NCI-H510A treated with DMSO at 0.1 percent for 48 hours (cell line): ENCODE data around the gene XRN2.

ENCODE experiments used
- DNase-seq: peaks from one replicate; lab custom pipeline; 2025; lab: John Stamatoyannopoulos, UW

Gene XRN2

DNA sequence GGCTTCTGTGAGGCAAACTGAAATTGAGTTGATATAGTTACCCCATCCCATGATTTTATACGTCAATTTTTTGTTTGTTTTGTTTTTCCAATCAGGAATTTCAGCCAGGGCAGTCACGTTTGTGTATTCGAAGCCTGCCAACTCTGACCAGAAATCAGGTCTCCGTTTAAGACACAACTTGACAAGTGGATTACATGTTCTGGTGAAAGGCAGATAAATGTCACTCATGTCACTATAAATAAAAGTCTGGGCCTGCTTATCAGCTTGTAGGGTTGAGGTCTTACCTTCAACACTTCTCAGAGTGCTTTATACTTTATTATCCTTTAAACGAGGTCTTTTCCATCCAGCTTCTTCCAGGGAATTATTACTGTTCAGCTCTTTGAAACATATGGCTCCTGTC lies 8.4 kb upstream of the XRN2 start:
- no peak for DNase-seq

DNA sequence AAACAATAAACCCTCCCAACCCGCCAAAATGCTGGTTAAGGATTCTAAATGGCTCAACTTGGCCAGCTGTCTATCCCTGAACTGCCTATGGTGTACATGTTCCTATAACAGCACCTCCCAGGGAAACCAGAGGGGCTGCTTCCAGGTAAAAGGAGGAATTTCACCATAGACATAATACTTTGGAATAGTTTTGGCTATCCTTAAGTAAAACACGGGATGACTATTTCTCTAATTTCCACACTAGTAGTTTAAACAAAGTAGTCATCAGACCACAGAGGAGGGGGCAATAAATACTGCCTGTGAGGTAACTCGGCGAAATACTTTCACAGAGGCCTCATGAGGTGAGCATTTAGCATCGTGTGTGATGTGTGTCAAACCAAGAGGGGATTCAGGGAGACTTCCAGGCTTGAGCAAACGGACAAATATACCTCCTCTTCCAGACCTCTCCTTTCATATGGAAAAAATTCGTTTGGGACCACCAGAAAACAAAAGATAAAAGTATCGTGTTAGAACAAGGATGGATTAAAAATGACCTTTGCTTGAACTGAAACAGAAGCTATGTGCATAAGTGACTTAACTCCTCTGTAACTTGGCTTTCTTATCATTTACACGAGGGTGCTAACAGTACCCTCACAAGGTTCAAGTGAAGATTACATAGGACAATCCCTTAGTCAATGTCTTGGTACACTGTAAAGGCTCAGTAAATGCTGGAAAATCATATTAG lies 1.0 kb upstream of the XRN2 start:
- no peak for DNase-seq

DNA sequence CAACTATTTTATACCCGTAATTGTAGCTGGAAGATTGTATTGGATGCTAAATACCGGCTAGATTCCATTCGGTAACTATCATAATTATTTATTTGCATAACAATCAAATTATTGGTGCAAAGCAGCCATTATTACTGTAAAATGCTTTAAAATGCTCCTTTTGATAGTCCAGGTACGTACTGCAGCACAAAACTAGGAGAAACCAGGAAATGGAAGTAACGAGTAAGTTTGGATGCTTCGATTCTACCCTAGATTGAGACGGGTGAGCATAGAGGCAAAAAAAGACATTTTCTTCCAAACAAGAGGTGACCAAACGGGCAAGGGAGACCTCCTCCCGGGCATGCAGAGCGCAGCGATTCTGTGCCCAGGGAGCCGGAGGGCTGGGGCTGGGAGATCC lies 469 bp upstream of the XRN2 start:
- DNase-seq = peak; percentile 57

DNA sequence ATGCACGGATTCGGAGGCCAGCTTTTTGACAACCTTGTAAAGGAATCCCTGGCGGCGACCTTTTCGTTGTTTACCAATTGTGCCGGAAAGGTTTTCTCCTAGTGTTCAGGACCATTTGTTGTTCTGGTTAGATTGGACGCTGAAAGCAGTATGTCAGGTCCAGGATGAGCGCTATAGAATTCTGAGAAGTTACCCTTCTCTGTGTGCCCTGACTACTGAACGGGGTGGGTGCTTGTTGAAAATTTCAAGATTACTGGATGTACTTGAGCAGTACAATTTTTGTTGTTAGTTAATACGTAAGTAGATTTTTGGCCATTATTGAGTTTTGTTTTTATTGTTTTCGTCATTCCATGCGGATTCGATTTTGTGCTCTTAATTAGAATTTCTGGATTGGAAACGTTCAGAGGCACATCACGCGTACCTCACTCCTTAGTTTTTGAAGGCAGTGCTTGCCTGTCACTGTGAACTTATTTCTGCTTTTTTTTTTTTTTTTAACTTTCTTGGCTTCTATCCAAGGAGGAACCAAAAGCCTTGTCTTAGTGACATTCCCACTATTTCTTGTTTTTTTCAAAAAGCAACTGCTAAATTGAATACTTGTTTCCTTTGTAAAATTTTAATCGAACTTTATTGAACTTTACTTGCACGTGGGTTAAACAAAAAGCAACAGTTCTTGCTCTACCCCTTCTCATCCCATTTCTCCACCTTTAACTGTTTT lies 898 bp downstream of the XRN2 start:
- DNase-seq = no peak

DNA sequence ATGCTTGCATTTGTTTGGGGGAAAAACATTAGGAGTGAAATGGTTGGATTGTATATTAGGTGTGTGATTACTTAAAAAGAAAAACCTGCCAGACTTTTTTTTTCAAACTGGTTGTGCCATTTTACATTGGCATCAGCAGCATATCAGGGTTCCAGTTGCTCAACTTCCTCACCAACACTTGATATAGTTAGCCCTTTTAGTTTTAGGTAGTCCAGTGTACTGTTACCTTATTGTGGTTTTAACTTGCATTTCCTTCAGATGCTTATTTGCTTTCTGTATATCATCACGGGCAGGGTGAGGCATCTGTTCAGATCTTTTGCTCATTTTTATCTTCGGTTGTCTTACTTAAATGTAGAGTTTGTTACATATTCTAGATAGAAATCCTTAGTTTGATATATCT lies 5.2 kb downstream of the XRN2 start:
- DNase-seq = no peak

DNA sequence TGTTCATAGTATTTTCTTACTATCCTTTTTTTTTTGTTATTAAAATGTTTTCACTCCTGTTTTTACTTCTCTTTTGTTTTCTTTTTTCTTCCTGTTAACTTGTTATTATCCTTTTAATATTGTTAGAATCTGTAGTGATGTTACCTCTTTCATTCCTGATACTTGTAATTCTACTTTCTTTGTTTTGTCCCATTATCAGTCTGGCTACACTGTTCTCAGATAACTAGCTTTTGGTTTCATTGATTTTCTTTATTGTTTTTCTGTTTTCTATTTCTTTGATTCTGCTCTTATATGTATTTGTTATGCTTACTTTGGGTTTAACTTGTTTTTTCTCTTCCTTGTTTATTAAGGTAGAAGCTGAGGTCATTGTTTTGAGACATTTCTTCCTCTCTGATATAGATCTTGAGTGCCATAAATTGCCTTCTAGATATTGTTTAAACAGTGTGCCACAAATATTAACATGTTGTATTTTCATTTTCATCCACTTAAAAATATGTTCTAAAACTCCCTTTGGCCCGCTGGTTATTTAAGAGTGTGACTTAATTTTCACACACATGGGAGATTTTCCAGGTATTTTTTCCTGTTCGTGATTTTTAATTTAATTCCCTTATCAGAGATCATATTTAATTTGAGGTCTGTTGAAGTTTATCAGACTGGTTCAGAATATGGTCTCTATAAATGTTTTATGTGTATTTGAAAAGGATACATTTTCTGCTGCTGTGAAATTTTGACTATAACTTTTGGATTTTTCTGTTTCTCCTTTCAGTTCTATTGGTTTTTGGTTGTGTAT lies 6.7 kb downstream of the XRN2 start:
- no peak for DNase-seq

DNA sequence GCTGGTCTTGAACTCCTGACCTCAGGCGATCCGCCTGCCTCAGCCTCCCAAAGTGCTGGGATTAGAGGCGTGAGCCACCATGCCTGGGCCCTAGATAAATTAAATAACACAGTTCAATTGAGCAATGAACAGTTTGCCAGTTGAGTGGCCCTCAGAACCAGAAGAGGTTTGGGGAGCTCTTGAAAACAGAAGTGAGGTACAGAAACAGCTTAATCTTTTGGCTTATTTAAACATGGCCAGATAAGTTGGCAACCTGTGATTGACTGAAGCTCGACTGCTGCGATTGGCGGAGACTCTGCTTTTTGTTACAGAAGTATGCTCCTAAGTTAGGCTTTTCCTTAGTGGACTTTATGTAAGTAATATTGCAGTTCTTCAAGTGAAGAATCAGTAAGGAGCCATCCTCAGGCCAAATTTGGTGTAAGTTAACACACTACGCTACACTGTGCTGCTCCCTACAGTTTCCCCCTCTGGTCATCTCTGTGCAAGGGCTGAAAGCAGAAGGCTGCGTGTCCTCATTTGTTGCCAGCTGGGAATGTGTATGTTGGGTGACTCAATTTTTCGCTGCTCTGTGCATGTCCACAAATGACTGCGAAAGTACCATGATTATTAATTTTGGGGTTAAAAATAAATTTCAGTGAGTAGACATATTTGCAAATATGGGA lies 9.8 kb downstream of the XRN2 start:
- no peak for DNase-seq

DNA sequence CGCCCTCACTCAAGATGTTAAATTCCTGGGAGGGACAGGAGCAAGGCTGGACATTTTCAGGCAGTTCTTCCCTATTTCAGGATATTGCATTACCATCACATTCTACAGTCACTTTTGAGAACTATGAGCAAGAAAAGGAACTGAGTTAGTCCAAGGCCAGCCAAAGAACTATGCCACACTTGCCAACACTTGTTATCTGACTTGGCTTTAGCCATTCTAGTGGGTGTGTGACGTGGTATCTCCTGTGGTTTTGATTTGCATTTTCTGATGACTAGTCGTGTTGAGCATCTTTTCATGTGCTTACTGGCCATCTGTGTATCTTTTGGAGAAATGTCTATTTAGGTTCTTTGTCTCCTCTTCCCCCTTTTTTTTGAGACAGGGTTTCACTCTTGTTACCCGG lies 12.0 kb downstream of the XRN2 start:
- DNase-seq = no peak

DNA sequence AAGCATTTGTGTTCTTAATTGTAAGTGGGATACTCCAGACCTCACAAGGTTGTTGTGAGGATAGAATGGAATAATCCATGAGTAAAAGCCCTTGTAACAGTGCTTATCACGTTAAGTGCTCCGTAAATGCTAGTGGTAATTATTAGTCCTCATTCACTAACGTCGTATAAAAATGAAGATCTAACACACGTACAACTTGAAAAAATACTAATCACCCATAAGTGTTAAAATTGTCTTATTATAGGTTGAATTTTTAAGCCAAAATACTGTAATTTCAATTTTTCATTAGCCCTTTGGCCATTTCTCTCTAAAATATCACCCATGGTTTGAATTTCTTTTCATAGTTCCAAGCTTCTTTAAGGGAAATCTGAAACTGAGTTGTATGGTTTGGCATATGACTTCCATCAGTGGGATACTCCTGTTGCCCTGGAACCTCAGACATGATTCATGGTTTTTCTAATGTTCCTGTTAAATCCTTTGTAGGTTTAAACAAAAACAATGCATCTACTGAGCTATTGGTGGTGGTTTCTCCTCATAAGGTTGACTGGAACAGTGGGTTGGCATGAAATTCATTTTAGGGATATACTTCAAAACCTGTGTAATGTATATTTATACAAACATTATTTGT lies 19.1 kb downstream of the XRN2 start:
- DNase-seq = no peak

DNA sequence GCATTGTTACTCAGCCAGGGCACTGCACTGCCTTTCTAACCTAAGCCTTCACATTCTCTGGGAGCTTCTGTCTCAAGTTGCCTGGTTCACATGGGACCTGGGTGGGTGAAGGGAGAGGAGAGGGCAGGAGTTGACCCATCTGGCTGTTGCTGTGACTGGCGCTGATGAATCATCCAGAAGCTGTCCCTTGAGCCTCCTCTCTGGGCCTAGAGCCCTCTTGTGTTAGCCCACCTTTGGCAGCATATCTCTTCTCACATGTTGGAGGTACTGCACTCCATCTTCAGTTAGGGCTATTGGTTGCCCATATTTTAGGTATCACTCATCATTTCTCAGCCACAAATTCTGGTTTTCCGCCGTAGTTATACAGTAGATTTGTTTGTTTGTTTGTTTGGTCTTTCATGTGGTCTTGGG lies 19.8 kb downstream of the XRN2 start:
- no peak for DNase-seq

DNA sequence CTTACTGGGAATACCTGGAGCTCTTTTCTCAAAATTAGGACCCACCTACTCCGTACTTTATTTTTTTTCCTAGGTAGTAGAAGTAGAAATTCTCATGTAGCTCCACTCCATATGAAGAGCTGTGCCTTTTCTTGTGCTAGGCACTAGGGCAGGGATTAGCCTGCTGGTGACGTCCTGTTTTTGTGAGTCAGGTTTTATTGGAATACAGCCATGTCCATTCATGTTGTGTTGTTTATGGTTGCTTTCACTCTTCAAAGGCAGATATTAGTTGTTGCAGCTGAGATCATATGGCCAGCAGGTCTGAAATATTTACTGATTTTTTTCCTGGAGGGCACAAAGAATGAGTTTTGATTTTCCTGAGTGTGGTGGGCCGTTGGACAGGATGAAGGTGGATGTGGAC lies 20.5 kb downstream of the XRN2 start:
- no peak for DNase-seq

DNA sequence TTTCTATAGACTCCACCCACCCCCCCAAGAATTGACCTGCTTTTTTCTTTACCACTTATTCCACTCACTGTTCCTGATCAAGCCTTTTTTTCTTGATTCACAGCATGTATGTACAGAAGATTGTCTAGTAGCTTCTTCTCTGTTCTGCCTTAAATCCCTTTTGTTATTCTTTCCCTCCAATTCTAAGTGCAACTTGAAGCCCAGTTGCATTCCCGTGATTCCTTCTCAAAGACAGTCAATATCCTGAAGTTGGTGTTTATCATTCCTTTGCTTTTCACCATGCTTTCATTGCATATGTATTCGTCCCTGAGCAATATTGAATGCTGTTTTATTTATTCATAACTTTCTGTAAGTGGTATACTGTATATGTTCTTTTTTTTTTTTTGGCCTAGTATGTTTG lies 21.0 kb downstream of the XRN2 start:
- DNase-seq = no peak

DNA sequence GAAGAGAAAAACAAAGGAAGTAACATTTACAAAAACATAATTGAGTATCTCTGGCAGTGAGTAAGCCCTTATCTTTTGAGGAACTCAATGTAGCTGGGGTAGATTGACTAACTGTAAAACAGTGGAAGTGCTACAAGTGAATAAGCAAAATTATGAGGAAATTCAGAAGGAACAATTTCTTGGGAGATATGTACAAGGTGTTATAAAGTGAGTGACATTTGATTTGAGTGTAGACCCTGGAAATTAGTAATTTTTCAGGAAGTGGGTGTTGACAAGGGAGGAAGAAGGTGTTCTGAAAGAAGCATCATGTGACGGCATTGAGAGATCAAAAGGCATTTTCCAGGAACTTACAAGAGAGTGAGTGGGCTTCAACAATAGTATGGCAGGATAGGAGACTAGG lies 22.2 kb downstream of the XRN2 start:
- DNase-seq = no peak

DNA sequence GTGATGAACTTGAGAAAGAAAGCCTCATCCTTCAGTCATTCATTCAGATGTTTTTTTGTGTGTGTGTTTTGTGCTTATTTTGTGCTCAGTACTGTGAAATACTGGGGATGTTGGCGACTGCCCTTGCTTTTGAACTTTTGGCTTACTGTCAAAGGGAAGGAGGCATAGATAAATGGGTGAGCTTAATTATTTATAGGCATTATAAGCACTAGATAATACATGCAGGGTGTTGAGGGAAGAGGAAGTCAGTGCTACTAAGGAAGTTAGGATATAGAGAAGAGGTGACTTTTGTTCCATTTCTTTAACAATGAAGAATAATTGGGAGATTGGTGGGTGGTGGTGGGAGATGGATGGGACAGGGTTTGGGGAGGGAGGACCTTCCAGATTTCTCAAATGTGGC lies 23.6 kb downstream of the XRN2 start:
- no peak for DNase-seq

DNA sequence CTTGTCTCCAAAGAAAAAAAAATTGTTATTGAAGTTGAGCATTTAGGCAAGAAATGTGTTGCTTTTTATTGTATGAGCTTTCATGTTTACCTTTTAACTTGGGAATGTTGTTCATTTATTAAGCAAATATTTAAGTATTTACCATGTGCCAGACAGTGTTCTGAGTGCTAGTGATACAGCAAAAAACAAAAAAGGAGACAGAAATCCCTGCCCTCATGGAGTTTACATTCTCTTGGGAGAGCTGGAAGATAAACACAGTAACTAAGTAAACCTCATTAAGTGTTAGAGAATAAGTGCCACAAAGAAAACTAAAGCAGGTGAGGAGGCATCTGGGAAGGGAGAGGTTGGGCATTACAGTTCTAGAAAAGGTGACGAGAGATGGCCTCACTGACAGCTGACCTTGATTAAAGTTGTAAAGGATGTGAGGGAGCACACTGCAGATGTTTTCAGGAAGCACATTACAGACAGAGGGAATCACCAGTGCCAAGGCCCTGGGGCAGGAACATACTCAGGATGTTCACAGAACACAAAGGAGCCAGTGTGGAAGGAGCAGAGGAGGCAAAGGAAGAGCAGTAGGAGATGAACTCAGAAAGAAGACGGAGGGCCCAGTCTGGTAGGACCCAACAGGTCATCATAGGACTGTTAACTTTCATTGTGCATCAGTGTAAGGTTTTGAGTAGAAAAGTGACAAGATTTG lies 33.5 kb downstream of the XRN2 start:
- no peak for DNase-seq

DNA sequence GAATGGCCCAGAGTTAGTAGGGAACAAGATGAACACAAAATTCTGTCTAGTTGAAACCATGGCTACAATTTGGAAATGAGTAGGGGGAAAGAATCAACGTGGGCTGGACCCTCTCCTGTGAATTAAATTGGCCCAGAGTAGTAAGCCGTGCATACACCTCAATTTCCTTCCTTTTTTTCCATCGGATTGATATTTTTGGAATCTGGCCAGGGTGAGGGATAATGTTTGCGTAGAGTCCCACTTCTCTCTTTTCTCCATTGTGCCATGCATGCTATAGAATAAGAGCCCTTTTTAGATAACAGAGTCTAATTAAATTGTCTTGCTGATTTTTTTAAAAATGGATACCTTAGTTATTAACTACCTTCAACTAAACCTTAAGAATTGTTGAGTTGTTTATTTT lies 35.2 kb downstream of the XRN2 start:
- no peak for DNase-seq

DNA sequence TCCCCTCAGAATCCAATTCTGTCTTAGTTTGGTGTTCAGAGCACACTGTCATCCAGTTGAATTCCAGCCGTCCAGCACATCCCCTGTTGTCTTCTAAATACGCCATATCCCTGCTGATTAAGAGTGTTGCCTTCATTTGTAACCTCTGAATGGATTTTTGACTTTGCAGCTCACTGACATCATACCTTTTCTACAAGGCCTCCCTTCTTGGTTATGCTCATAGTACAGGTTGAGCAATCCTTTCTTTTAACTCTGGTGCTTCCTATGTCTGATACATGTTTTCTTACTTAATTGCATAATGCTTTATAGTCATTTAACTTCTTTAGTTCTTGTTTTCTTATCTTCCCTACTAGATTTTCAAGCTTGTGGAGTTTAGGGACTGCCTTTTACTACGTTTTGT lies 36.4 kb downstream of the XRN2 start:
- no peak for DNase-seq

DNA sequence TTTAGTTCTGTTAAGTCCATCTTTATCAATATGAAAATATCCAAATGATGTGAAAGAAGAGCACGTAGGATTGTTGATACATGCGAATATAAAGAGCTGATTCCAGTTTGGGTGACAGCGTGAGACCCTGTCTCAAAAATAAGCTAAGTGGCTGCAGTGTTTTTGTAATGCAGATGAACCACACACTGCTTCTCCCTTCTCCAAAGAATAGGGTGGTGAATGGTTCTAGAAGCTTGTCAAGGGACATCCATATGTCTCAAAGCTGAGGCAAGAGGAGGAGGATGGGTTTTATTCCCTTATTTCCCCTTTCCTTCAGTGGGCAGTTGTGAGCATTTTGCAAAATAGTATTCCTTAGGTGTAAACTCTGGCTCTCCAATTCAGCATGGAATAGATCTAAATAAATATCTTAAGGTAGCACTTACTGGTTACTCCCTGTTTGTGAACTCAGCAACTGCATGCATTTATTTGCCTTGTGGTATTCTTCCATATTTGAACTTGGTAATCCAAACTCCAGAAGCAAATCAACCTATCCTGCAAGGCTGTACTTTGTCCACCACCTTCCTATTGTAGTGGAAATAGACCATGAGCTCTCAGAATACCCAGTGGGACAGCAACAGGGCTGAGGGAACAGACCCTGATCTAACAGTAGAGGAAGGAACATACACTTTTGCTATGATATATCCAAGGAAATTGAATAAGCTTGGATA lies 38.0 kb downstream of the XRN2 start:
- no peak for DNase-seq

DNA sequence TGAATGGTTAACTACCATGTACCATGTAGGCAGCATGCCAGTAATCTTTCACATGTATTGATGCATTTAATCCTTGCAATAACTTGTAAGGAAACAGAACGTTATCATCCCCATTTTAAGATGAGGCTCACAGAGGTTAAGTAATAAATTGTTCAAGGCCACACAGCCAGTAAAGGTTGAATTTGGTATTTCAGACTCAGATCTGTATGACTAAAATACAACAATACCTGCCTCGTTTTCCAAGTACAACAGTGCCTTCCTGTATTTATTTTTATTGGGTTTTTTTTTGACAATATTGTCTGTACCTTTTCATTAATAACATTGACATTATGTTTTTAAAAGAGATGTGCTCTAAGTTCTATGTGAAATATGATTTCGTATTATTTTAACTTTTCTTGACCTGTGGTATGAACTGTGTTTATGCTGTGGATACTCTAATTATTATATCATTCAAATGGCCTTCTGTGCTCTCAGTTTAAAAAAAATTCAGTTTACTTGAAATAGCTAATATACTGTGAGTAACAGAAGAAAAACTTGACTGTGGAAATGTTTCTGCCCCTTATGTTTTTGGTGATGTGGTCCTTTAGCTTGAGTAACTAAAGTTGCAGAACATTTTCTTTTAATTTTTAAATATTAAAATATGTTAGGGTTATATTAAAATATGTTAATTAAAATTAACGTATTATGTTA lies 39.7 kb downstream of the XRN2 start:
- no peak for DNase-seq

DNA sequence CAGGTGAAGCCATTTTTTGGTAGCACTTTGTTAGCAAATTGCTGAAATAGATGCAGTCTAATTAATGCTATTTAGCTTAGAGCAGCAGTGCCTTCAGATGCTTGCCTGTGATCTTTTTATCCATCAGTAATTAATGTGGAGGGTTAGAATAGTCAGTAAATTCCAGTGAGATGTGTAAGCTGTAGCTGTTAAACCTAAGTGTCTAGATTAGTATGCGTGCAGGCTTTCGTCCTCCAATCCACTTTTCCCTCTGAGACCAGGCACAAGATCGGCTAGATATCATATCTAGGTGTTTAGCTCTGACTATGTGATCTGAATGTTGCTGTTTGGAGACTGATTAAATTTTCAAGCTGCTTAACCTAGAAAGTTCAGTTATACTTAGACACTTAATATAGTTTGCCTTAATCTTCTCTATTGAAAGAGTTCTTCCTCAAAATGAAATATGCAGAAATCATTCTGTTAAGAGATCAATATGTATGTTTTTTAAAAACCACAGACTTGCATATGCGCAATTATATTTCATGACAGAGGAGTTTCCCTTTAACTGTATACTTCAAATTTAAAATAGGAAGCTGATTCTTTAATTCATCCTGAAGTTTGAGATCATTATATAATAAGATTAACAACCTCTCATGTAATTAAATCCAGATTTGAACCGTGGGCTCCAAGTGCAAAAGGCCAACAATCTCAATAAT lies 41.2 kb downstream of the XRN2 start:
- no peak for DNase-seq
